Activated CD4-positive, CD25-positive, alpha-beta regulatory T cell treated with anti-CD3 and anti-CD28 coated beads, Interleukin-2, amount 50 U/mL, for 24 hours (primary cell): ENCODE results near the gene STRIP1.

Experiments used
- ATAC-seq, 2 donors: fragments of 150-1000 bp; cut with Tn5 transposase; one replicate each; pipeline ENCODE4 v1.10.0; 2021; ENCODE audit warnings: mild to moderate bottlenecking in 1 of 2, moderate library complexity in 1 of 2

Gene STRIP1, protein sequence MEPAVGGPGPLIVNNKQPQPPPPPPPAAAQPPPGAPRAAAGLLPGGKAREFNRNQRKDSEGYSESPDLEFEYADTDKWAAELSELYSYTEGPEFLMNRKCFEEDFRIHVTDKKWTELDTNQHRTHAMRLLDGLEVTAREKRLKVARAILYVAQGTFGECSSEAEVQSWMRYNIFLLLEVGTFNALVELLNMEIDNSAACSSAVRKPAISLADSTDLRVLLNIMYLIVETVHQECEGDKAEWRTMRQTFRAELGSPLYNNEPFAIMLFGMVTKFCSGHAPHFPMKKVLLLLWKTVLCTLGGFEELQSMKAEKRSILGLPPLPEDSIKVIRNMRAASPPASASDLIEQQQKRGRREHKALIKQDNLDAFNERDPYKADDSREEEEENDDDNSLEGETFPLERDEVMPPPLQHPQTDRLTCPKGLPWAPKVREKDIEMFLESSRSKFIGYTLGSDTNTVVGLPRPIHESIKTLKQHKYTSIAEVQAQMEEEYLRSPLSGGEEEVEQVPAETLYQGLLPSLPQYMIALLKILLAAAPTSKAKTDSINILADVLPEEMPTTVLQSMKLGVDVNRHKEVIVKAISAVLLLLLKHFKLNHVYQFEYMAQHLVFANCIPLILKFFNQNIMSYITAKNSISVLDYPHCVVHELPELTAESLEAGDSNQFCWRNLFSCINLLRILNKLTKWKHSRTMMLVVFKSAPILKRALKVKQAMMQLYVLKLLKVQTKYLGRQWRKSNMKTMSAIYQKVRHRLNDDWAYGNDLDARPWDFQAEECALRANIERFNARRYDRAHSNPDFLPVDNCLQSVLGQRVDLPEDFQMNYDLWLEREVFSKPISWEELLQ

GRCh38 chr1:110034451-110035235 is at the start of gene STRIP1:
Gene STRIP1, plus strand, starts transcription at chr1:110034624. Its CDS starts 14 bp downstream, at chr1:110034638.
- peak; percentile 94 to 96 for ATAC-seq

DNA sequence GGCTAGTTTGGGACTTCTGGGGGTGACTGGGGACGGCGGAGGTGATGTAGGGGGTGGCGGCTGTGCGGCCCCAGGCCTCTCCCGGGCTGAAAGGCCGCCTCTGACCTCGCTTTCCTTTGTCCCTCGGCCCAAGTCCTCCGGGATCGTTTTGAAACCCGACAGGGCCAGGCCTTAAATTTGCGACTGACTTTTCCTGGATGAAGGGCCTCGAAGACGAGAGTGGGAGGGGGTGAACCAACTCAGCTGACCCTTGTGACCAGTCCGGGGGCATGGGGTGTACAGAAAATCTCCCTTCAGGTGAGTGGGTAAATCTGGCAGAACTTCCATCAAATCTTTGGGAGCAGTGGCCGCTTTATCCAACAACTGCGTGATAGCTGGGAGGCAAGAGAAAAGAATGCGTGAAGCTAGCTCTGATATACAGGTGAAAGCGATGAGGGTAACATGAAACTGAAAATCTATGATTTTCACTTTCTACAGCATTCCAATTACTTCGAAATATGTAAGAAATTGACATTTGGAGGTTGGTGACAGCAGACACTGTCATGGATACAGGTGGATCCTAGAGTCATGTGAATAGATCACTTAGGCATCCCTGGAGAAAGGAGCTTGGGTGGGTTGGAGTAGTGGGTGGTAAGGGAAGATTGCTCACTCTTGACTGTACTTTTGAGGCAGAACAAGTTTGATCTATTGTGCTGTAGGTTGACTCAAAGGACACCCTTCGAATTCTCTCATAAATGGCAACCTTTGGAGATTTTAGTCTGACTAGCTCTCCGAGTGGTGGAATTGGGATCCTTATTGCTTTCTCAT is 49.0 kb upstream of the STRIP1 start:
- ATAC-seq: peak in 1 of 2 donors; percentile 7

GRCh38 chr1:109986054-109986444 is 48.4 kb upstream of the STRIP1 start:
- no peak for ATAC-seq

- ATAC-seq: no peak
Observed at GRCh38 chr1:109988349-109988914, 46.0 kb upstream of the STRIP1 start.

DNA sequence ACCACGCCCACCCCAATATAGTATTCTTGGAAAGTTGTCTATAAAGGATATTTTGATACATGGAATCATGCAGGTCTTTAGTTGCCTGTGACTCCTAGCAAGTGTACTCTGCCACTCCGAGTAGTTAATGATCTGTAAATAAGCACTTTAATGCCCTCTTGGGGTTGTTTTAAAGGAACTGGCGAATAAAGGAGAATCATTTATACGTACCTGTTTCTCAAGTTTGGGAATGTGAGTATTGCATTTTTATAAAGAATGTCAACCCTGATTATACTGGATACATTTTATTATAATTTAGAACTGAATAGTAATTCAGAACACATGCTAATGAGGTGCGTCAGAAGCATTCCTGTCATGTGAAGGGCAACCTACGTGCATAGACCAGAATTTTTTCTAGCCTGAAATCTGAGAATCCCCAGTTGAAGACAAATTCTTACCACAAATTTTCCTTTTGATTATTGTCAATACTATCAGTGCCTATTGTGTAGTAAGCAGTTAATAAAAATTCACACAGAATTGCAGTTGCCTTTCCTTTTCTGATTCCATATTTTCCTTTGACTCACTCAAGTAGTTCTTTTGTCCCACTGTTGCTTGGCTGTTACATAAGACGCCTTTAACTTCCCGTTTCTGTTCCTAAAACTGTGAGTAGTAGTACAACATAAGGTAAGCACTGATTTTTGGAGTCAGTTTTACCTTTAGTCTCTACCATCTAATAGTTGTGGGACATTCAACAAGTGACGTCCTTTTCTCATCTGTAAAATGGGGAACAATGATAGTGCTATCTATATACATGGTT is 44.7 kb upstream of the STRIP1 start:
- ATAC-seq: no peak

DNA sequence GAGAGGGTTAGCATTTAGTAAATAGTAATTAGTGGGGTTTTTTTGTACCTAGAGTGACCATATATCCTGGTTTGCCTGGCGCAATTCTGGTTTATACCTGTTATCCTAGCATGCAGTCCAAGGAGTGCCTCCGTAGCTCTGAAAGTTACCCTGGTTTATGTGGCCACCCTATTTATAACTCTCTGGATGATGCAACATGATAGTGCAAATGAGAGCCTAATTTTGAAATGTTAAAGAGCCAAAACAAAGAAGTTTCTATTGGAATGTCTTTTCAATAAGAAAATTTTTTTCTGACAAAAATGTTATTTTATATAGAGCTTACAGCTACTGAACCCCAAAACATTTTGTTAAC is 44.1 kb upstream of the STRIP1 start:
- ATAC-seq: no peak

GRCh38 chr1:109991400-109991925 is 43.0 kb upstream of the STRIP1 start:
- no peak for ATAC-seq

DNA sequence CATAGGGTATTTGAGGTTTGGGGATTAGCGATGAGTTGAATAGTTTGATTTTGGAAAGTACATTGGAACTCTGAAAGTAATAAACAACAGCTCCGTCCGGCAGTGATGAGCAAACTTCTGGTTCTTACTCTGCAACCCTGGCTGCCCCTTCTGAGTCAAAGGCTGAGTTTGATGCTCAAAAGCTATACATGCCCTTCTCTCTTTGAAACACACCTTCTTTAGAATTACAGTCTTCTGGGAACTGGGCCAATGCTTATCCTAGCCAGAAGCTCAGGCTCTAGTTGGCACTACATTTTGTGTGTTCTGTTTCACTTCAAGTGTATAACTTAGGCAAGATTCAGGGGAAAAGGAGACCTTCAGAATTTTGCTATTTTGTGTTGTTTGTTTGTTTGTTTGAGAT is 40.5 kb upstream of the STRIP1 start:
- ATAC-seq: no peak

GRCh38 chr1:109994654-109995053 is 39.8 kb upstream of the STRIP1 start:
- no peak for ATAC-seq

DNA sequence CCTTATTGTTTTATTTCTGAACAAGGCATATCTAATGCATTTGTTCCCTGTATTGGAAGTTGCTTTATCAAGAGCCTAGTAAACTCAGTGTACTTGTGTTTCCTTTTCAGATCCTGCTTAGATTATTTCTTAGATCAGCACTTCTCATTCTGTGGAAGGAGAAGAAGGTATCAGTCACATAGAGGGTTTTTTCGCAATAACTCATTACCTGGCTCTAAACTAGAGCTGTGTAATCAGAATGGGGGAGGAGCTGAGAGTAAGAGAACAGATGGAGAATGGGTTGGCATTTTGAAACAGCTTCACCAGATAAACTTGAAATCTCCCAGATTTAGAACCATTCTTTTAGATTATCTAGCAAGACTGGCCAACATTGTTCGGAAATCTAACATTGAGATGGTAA is 38.9 kb upstream of the STRIP1 start:
- no peak for ATAC-seq

GRCh38 chr1:109996476-109996875 is 37.9 kb upstream of the STRIP1 start:
- no peak for ATAC-seq

- ATAC-seq: no peak
Observed at GRCh38 chr1:109997204-109997866, 37.1 kb upstream of the STRIP1 start.

DNA sequence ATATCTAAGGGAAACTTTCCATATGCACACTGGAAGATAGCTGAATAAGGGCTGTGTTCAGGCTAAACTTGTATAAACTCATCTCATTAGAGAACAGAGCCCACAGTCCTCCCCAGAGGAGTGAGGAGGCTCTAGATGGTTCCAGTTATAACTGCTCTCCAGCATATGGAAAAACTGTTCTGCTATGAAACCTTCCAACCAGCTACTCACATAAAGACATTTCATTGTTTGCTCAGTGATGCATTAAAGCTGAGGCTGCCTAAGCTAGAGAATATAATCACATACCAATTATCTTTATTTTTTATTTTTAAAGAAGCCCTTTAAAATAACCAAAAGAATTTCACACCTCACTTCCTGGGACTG is 36.6 kb upstream of the STRIP1 start:
- ATAC-seq: no peak

- ATAC-seq: no peak
Observed at GRCh38 chr1:110002695-110003094, 31.7 kb upstream of the STRIP1 start.

GRCh38 chr1:110003747-110004428 is 30.5 kb upstream of the STRIP1 start:
- peak; percentile 65 to 74 for ATAC-seq

DNA sequence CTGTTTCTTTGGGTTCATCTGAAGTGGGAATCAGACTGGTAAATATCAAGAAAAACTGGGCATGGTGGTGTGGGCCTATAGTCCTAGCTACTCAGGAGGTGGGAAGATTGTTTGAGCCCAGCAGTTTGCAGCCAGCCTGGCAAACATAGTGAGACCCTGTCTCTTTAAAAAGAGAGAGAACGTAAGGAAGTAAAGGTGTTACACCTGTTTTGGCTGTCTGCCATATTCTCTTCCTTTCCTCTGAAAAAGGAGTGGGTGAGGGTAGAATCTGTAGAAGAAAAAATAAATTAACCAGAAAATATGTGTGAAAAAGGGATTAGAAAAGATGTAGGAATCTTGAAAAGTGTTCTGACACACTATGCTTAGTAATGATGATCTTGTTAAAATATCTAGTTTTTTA is 29.8 kb upstream of the STRIP1 start:
- ATAC-seq: no peak

- ATAC-seq: no peak
Observed at GRCh38 chr1:110005971-110006370, 28.5 kb upstream of the STRIP1 start.

GRCh38 chr1:110006516-110006915 is 27.9 kb upstream of the STRIP1 start:
- ATAC-seq: no peak

GRCh38 chr1:110007046-110007830 is 27.2 kb upstream of the STRIP1 start:
- ATAC-seq: no peak
